GM23338 (cell line): Measurements from ENCODE around the gene USH2A.

Source experiments
- CREB1 ChIP-seq: fragments of 250-450 bp; sonication (Bioruptor Pico); IDR thresholded peaks from 2 replicates; pipeline ENCODE4 v1.5.0; 2020; ENCODE audit warnings: low read depth, mild to moderate bottlenecking, moderate library complexity
- CTCF ChIP-seq, 2 experiments: fragments of 200-600 bp in 1 of 2; sonication (generic) in 1 of 2; conservative IDR thresholded peaks; 2 replicates each; pipeline versions ENCODE4 v1.5.1 to v1.6.1; 2016 to 2017; ENCODE audit warnings: antibody characterized with exemption in 2 of 2, low read depth in 2 of 2, mild to moderate bottlenecking in 2 of 2, moderate library complexity in 1 of 2
- EZH2 ChIP-seq: fragments of 200-600 bp; sonication (generic); IDR thresholded peaks from one replicate; pipeline ENCODE4 v1.8.0; 2017; ENCODE audit warnings: antibody characterized with exemption, mild to moderate bottlenecking, low read depth; ENCODE audit not compliant: unreplicated experiment
- EZH2phosphoT487 ChIP-seq: fragments of 200-600 bp; sonication (generic); IDR thresholded peaks from one replicate; pipeline ENCODE4 v1.8.1; 2018; ENCODE audit warnings: antibody characterized with exemption; ENCODE audit not compliant: unreplicated experiment
- JUNB ChIP-seq: IDR thresholded peaks from one replicate; pipeline ENCODE4 v1.6.1; 2016; ENCODE audit warnings: antibody characterized with exemption; ENCODE audit not compliant: unreplicated experiment
- POLR2AphosphoS5 ChIP-seq: IDR thresholded peaks from 2 replicates; pipeline ENCODE4 v1.6.1; 2016; ENCODE audit warnings: antibody characterized with exemption, low read depth
- STAT1 ChIP-seq: IDR thresholded peaks from one replicate; pipeline ENCODE4 v1.6.1; 2016; ENCODE audit warnings: antibody characterized with exemption; ENCODE audit not compliant: unreplicated experiment
- ZNF331 ChIP-seq: fragments of 250-450 bp; sonication (Bioruptor Pico); IDR thresholded peaks from 2 replicates; pipeline ENCODE4 v1.5.0; 2020; ENCODE audit warnings: low read depth, mild to moderate bottlenecking, moderate library complexity
- TF ChIP-seq, protein P1 (sequence below): IDR thresholded peaks from 2 replicates; pipeline ENCODE4 v1.6.1; 2016; ENCODE audit warnings: antibody characterized with exemption
- TF ChIP-seq, protein P2 (sequence below): IDR thresholded peaks from one replicate; pipeline ENCODE4 v1.6.1; 2018; ENCODE audit warnings: antibody characterized with exemption; ENCODE audit not compliant: unreplicated experiment

- no peak for TF ChIP-seq CTCF (conservative IDR thresholded peaks at IDR 0.05; ENCODE audit: low read depth in 2 of 2)
- TF ChIP-seq EZH2: no peak
- TF ChIP-seq POLR2AphosphoS5: no peak
- TF ChIP-seq EZH2phosphoT487: no peak
- no peak for TF ChIP-seq JUNB
- TF ChIP-seq STAT1: no peak
- TF ChIP-seq, protein P1, sequence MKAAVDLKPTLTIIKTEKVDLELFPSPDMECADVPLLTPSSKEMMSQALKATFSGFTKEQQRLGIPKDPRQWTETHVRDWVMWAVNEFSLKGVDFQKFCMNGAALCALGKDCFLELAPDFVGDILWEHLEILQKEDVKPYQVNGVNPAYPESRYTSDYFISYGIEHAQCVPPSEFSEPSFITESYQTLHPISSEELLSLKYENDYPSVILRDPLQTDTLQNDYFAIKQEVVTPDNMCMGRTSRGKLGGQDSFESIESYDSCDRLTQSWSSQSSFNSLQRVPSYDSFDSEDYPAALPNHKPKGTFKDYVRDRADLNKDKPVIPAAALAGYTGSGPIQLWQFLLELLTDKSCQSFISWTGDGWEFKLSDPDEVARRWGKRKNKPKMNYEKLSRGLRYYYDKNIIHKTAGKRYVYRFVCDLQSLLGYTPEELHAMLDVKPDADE: no peak
- no peak for TF ChIP-seq CREB1 (CRISPR knock-in tag)
- no peak for TF ChIP-seq ZNF331
- TF ChIP-seq, protein P2, sequence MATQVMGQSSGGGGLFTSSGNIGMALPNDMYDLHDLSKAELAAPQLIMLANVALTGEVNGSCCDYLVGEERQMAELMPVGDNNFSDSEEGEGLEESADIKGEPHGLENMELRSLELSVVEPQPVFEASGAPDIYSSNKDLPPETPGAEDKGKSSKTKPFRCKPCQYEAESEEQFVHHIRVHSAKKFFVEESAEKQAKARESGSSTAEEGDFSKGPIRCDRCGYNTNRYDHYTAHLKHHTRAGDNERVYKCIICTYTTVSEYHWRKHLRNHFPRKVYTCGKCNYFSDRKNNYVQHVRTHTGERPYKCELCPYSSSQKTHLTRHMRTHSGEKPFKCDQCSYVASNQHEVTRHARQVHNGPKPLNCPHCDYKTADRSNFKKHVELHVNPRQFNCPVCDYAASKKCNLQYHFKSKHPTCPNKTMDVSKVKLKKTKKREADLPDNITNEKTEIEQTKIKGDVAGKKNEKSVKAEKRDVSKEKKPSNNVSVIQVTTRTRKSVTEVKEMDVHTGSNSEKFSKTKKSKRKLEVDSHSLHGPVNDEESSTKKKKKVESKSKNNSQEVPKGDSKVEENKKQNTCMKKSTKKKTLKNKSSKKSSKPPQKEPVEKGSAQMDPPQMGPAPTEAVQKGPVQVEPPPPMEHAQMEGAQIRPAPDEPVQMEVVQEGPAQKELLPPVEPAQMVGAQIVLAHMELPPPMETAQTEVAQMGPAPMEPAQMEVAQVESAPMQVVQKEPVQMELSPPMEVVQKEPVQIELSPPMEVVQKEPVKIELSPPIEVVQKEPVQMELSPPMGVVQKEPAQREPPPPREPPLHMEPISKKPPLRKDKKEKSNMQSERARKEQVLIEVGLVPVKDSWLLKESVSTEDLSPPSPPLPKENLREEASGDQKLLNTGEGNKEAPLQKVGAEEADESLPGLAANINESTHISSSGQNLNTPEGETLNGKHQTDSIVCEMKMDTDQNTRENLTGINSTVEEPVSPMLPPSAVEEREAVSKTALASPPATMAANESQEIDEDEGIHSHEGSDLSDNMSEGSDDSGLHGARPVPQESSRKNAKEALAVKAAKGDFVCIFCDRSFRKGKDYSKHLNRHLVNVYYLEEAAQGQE: no peak
Measured at GRCh38 chr1:216184126-216184680, 239.0 kb downstream of the USH2A start.
